Panc1 (cell line): ENCODE data around the gene PRRT1B. TPM values are rescaled to one million over a fixed set of nuclear protein-coding genes. Genes with fewer than 3 reads are reported as not detected.

ENCODE experiments used
- ATAC-seq: fragments of 200-7000 bp; cut with Tn5 transposase; 2 replicates; pipeline ENCODE4 v1.9.1; 2020; ENCODE audit warnings: mild to moderate bottlenecking, moderate library complexity
- BruUV-seq: library from RNA; stranded (reverse); fragments of 400-500 nt; replicated peaks from 2 replicates; lab custom pipeline; 2021; lab: Mats Ljungman, UMichigan
- CTCF ChIA-PET: fragments of 300-600 bp; sonication (Branson Sonifier 250); formaldehyde crosslinking; loops from one replicate; lab custom pipeline; 2022; ENCODE audit warnings: antibody characterized with exemption; lab: Charles Lee
- POLR2A ChIA-PET: fragments of 300-600 bp; sonication (Branson Sonifier 250); formaldehyde crosslinking; loops from one replicate; lab custom pipeline; 2022; ENCODE audit warnings: antibody characterized with exemption; lab: Charles Lee
- DNase-seq: peaks from one replicate; pipeline ENCODE4 v3.0.0-alpha.2; 2010; ENCODE audit warnings: low read depth, low spot score
- H3K27ac ChIP-seq: 2 replicates; pipeline ENCODE4 v1.5.1; 2011; ENCODE audit warnings: mild to moderate bottlenecking, low read length, inconsistent platforms
- H3K27me3 ChIP-seq: fragments of 200-500 bp; sonication (Bioruptor generic); 2 replicates; pipeline ENCODE4 v1.6.0; 2014; ENCODE audit warnings: low read length, inconsistent platforms; ENCODE audit not compliant: control insufficient read depth, insufficient read depth
- H3K36me3 ChIP-seq: fragments of 200-500 bp; sonication (Bioruptor generic); 2 replicates; pipeline ENCODE4 v1.5.1; 2014; ENCODE audit warnings: inconsistent platforms, mild to moderate bottlenecking, low read length, moderate library complexity; ENCODE audit not compliant: control insufficient read depth, insufficient read depth
- H3K4me1 ChIP-seq: 2 replicates; pipeline ENCODE4 v1.5.1; 2011; ENCODE audit warnings: inconsistent platforms, mild to moderate bottlenecking, low read length, moderate library complexity; ENCODE audit not compliant: control insufficient read depth, insufficient read depth
- H3K4me3 ChIP-seq, 2 experiments: 2 replicates each; pipeline ENCODE4 v1.5.1; 2011 to 2012; ENCODE audit warnings: low read depth in 2 of 2, low read length in 2 of 2, mild to moderate bottlenecking in 2 of 2, inconsistent platforms in 1 of 2, moderate library complexity in 1 of 2
- H3K9me3 ChIP-seq: fragments of 200-500 bp; sonication (Bioruptor generic); 2 replicates; pipeline ENCODE4 v1.5.1; 2014; ENCODE audit warnings: low read depth, mild to moderate bottlenecking, inconsistent platforms, low read length, moderate library complexity; ENCODE audit not compliant: control insufficient read depth, insufficient read depth
- CTCF ChIP-seq: fragments of 450-650 bp; IDR thresholded peaks from 2 replicates; pipeline ENCODE4 v1.5.1; 2017; ENCODE audit warnings: mild to moderate bottlenecking
- POLR2AphosphoS5 ChIP-seq: IDR thresholded peaks from 2 replicates; pipeline ENCODE4 v1.6.1; 2012; ENCODE audit warnings: mild to moderate bottlenecking, low read depth, low read length, moderate library complexity
- REST ChIP-seq, 2 experiments: IDR thresholded peaks; 2 replicates each; pipeline ENCODE4 v1.6.1; 2011 to 2012; ENCODE audit warnings: low read depth in 2 of 2, control low read depth in 1 of 2, low read length in 1 of 2, mild to moderate bottlenecking in 1 of 2, moderate library complexity in 1 of 2; ENCODE audit not compliant: insufficient read depth in 1 of 2
- SIN3A ChIP-seq: IDR thresholded peaks from 2 replicates; pipeline ENCODE4 v1.6.1; 2012; ENCODE audit warnings: low read depth, mild to moderate bottlenecking, low read length, moderate library complexity, borderline replicate concordance; ENCODE audit not compliant: insufficient read depth
- TCF7L2 ChIP-seq: IDR thresholded peaks from 2 replicates; pipeline ENCODE4 v1.6.1; 2011; ENCODE audit warnings: mild to moderate bottlenecking, low read depth, low read length, inconsistent platforms
- in situ Hi-C: cut with HindIII; loops from 2 replicates; pipeline ENCODE4 v1.10.0; 2016; ENCODE audit warnings: low sequenced_read_pairs, low pct_unique_long_range_greater_than_20kb
- intact Hi-C: fragments of 100-400 bp; cut with micrococcal nuclease; formaldehyde crosslinking; loops from one replicate; pipeline ENCODE4 v1.10.0; 2022; ENCODE audit not compliant: unreplicated experiment
- total RNA-seq: library from RNA; stranded (reverse); gene quantifications from one replicate; pipeline ENCODE4 v1.2.1, GENCODE V29; 2021; ENCODE audit not compliant: unreplicated experiment

PRRT1B gene
- total RNA-seq, 1 experiment from 2014 or later, result 1.1 TPM

GRCh38 chr9:131574730-131575640, 29.7 kb downstream of the PRRT1B start:
- no peaks in the 10 kb centered on the region for H3K36me3 ChIP-seq
- ATAC-seq (no peak), DNase-seq (no peak)
- no peaks in the 10 kb centered on the region for H3K4me1 ChIP-seq
- in situ Hi-C loops (no loop called here), intact Hi-C loops (no loop called here)
- TF ChIP-seq POLR2AphosphoS5 (no peak), CTCF (no peak), SIN3A (no peak), REST (IDR thresholded peaks at IDR 0.05; ENCODE audit: insufficient read depth in 1 of 2, low read depth in 2 of 2, low read length in 1 of 2) (no peak), TCF7L2 (no peak)
- no peaks in the 10 kb centered on the region for H3K27me3 ChIP-seq
- H3K27ac ChIP-seq, result no peak overlapping the region
- no peaks in the 10 kb centered on the region for H3K9me3 ChIP-seq
- ChIA-PET POLR2A (no interaction called here), CTCF (no interaction called here)
- BruUV-seq, result no TSS peak
- H3K4me3 ChIP-seq, result no peak overlapping the region

- no peak overlapping the region for H3K4me3 ChIP-seq
- no peak for TF ChIP-seq TCF7L2
- no peak for TF ChIP-seq REST (IDR thresholded peaks at IDR 0.05; ENCODE audit: insufficient read depth in 1 of 2, low read depth in 2 of 2, low read length in 1 of 2)
- no peak for TF ChIP-seq POLR2AphosphoS5
- TF ChIP-seq CTCF, result no peak
- TF ChIP-seq SIN3A, result no peak
These were observed 30.9 kb downstream of the PRRT1B start for GRCh38 chr9:131575946-131576853.

More at GRCh38 chr9:131575946-131576853, 30.9 kb downstream of the PRRT1B start:
- no TSS peak for BruUV-seq
- no peak overlapping the region for H3K27ac ChIP-seq
- no peak for ATAC-seq
- no peaks in the 10 kb centered on the region for H3K27me3 ChIP-seq
- no peak for DNase-seq
- no peaks in the 10 kb centered on the region for H3K36me3 ChIP-seq
- POLR2A ChIA-PET, result no interaction called here
- H3K4me1 ChIP-seq, result no peaks in the 10 kb centered on the region
- intact Hi-C loops (no loop called here), in situ Hi-C loops (no loop called here)
- CTCF ChIA-PET, result interaction anchor here (0.9 kb wide), 1 partner anchor 375 kb away, joined by 3 read pairs; no protein-coding TSS in a partner anchor
- no peaks in the 10 kb centered on the region for H3K9me3 ChIP-seq
